ENCODE results near the gene NRP2.

NRP2 gene

GRCh38 chr2:205734436-205735037 is 52.2 kb downstream of the NRP2 start:
- peak in 1 of 2 donors; percentile 77 for DNase-seq

GRCh38 chr2:205738117-205738968 is 56.0 kb downstream of the NRP2 start:
- no peak for DNase-seq

GRCh38 chr2:205739620-205740019 is 57.3 kb downstream of the NRP2 start:
- DNase-seq = no peak

DNA sequence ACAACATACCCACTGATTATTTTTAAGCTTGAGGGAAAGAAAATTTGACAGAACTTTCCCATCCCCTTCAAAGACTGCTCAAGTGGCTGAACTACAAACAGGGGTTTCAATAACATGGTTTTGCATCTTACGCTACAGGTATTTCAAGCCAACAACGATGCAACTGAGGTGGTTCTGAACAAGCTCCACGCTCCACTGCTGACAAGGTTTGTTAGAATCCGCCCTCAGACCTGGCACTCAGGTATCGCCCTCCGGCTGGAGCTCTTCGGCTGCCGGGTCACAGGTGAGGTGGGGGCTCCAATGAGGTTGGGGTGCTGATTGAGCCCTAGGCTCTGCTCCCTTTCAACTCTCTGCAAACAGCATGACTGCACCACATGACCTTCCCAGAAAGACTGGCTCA is 58.1 kb downstream of the NRP2 start:
- no peak for DNase-seq

- no peak for DNase-seq
Measured at GRCh38 chr2:205741256-205741978, 59.1 kb downstream of the NRP2 start.

- no peak for DNase-seq
Measured at GRCh38 chr2:205743137-205743536, 60.8 kb downstream of the NRP2 start.

DNA sequence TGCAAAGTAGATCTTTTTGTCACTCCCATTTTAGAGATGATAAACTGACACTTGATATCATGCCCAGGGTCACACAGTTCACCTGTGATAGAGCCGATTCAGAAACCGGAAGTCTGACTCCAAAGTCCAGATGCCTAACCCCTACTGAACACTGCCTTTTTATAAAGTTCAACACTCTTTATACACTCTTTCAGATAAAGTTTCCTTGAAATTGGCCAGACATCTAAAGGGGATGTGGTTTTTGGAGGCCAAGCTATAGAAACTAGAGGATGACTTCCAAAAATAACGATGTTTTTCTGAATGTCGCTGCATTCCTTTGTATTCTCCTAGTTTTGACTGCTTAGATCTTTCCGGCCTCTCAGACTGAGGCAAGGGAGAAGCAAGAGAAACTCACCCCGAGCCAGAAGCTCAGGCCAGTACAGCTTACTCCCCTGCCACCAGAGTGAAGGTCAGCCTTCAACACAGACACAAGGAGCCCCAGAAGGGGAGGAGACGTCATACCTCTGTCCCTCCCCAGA is 61.8 kb downstream of the NRP2 start:
- no peak for DNase-seq

DNA sequence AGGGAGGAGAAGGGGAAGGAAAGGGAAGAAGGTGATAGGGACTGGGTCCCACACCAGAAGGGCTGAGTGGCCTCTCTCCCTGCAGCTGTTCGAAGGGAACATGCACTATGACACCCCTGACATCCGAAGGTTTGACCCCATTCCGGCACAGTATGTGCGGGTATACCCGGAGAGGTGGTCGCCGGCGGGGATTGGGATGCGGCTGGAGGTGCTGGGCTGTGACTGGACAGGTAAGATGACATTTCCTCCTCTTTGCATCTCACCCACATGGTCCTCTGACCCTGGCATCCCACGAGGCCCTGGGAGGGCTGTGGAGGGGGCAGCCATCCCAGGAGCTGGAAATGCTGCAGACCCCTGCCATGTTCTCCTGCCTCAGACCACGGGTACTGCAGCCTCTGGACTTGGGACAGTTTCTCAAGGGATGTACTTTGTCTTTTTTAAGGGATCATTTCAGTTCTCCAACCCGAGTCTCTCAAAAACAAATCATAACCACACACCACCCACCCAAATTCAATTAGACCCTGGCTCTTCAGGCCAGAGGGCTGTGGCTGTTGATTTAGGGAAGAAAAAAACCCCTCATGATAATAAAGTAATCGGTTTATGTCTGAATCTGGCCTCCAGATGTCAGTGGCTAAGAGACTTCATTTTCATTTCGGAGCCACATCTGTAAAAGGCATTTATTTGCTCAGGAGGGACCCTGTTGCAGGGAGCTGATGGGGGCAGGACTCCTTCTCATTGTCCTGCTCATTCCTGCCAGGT is 63.5 kb downstream of the NRP2 start:
- DNase-seq = no peak

GRCh38 chr2:205746420-205746785 is 64.1 kb downstream of the NRP2 start:
- DNase-seq = no peak

GRCh38 chr2:205747829-205748386 is 65.6 kb downstream of the NRP2 start:
- DNase-seq = no peak

GRCh38 chr2:205748639-205749038 is 66.3 kb downstream of the NRP2 start:
- no peak for DNase-seq

GRCh38 chr2:205749078-205749477 is 66.8 kb downstream of the NRP2 start:
- no peak for DNase-seq

DNA sequence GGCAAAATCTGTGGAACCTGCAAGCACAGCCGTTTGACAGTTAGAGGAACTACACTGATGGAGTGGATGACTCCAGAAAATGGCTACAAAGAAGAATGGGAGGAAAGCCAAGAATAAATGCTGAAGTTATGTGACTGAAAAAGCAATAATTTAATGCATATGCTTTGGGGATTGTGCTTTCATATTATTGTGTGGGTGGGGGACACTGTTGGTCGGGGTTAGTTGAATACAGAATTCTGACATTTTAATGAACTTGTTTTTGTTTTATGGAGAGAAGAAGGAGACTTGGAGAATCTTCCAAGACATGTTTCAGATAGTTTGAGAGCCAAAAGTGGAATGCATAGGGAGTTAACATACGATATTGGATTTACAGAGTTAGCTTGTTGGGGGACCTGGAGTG is 68.5 kb downstream of the NRP2 start:
- no peak for DNase-seq

GRCh38 chr2:205751569-205752031 is 69.3 kb downstream of the NRP2 start:
- no peak for DNase-seq

- no peak for DNase-seq
Measured at GRCh38 chr2:205752296-205752820, 70.1 kb downstream of the NRP2 start.

GRCh38 chr2:205752924-205753323 is 70.6 kb downstream of the NRP2 start:
- DNase-seq = no peak

- no peak for DNase-seq
Measured at GRCh38 chr2:205754285-205754923, 72.1 kb downstream of the NRP2 start.

- DNase-seq = no peak
Measured at GRCh38 chr2:205754924-205755321, 72.6 kb downstream of the NRP2 start.

GRCh38 chr2:205755923-205756322 is 73.6 kb downstream of the NRP2 start:
- no peak for DNase-seq

- DNase-seq = no peak
Measured at GRCh38 chr2:205757271-205757670, 75.0 kb downstream of the NRP2 start.

- DNase-seq = no peak
Measured at GRCh38 chr2:205758051-205758450, 75.8 kb downstream of the NRP2 start.

GRCh38 chr2:205758500-205758899 is 76.2 kb downstream of the NRP2 start:
- no peak for DNase-seq
